Thyroid gland (tissue), 4 donors: ENCODE results near the gene RALGAPB.

Source experiments
- CTCF ChIP-seq, 6 experiments: fragments of 200-600 bp in 3 of 6; fragments of 450-650 bp in 3 of 6; sonication (generic) in 3 of 6; IDR thresholded peaks; one replicate each; pipeline ENCODE4 v1.5.1; 2016 to 2019; ENCODE audit warnings: antibody characterized with exemption in 6 of 6, mild to moderate bottlenecking in 2 of 6, inconsistent platforms in 1 of 6, moderate library complexity in 1 of 6
- POLR2A ChIP-seq, 2 donors: fragments of 450-650 bp; IDR thresholded peaks; one replicate each; pipeline ENCODE4 v1.6.1; 2017; ENCODE audit warnings: antibody characterized with exemption in 2 of 2, mild to moderate bottlenecking in 2 of 2, moderate library complexity in 1 of 2

GRCh38 chr20:38498909-38499308 lies 26.3 kb downstream of the RALGAPB start:
- TF ChIP-seq CTCF (IDR thresholded peaks at IDR 0.05) (no peak), POLR2A (IDR thresholded peaks at IDR 0.05) (no peak)
